Right atrium auricular region (tissue), 2 donors: ENCODE measurements around the gene TOPAZ1. TPM values are rescaled to one million over a fixed set of nuclear protein-coding genes. Genes with fewer than 3 reads are reported as not detected.

Experiments used
- DNase-seq: peaks from one replicate; pipeline ENCODE4 v3.0.0-alpha.2; 2019; ENCODE audit warnings: low spot score
- H3K27ac ChIP-seq, 2 donors: fragments of 200-600 bp; sonication (generic); 1 replicate in 1 of 2; 2 replicates in 1 of 2; pipeline ENCODE4 v1.5.1; 2016 to 2019
- H3K27me3 ChIP-seq, 2 donors: fragments of 200-600 bp; sonication (generic); one replicate each; pipeline versions ENCODE4 v1.5.1 to v1.6.0; 2017 to 2019
- H3K36me3 ChIP-seq: fragments of 200-600 bp; sonication (generic); one replicate; pipeline ENCODE4 v1.5.1; 2016
- H3K4me1 ChIP-seq, 2 donors: fragments of 200-600 bp; sonication (generic); one replicate each; pipeline versions ENCODE4 v1.5.1 to v1.6.0; 2017 to 2019
- H3K4me3 ChIP-seq, 2 donors: fragments of 200-600 bp; sonication (generic); 1 replicate in 1 of 2; 2 replicates in 1 of 2; pipeline ENCODE4 v1.5.1; 2017 to 2019; ENCODE audit warnings: mild to moderate bottlenecking in 1 of 2, moderate library complexity in 1 of 2
- H3K9me3 ChIP-seq, 2 donors: fragments of 200-600 bp; sonication (generic); one replicate each; pipeline ENCODE4 v1.5.1; 2019
- CTCF ChIP-seq, 2 donors: fragments of 200-600 bp; sonication (generic); IDR thresholded peaks; one replicate each; pipeline ENCODE4 v1.5.1; 2019; ENCODE audit warnings: antibody characterized with exemption in 2 of 2
- total RNA-seq, 2 donors: library from RNA; depleted of rRNA; stranded (reverse); fragments of >200 nt; gene quantifications; one replicate each; pipeline ENCODE4 v1.1.0, GENCODE V29; 2016

TOPAZ1 gene
- total RNA-seq, 2 donors from 2014 or later: not detected

DNA sequence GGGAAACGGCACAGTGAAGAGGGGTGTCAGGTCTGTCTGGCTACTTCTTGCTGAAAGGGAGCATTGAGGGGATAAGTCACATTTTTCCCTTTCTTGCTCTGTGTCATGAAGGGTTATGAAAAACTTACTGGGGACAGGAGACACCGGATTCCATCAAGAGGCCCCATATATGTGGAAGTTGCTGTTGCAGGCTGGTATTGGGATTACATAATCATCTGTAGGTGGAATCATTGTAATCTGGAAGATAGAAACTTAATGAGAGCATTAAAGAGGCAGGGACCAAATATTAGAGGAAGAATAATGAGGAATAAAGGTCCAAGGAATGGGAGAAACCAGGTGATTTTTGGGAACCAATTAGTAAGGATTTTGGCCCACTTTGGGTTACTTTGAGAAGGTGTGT, 92.6 kb downstream of the TOPAZ1 start:
- no peak for TF ChIP-seq CTCF (IDR thresholded peaks at IDR 0.05)
- peaks cover 0 to 9% of the 10 kb centered on the region in 2 donors for H3K4me1 ChIP-seq
- no peak overlapping the region for H3K4me3 ChIP-seq
- no peaks in the 10 kb centered on the region for H3K9me3 ChIP-seq
- no peaks in the 10 kb centered on the region for H3K27me3 ChIP-seq
- no peaks in the 10 kb centered on the region for H3K36me3 ChIP-seq
- H3K27ac ChIP-seq: no peak overlapping the region
- DNase-seq: no peak

GRCh38 chr3:44337248-44337785, 95.6 kb downstream of the TOPAZ1 start:
- H3K27ac ChIP-seq: peak overlapping the region; percentile 97 to 99
- H3K9me3 ChIP-seq: no peaks in the 10 kb centered on the region
- no peak for TF ChIP-seq CTCF (IDR thresholded peaks at IDR 0.05)
- H3K27me3 ChIP-seq: no peaks in the 10 kb centered on the region
- peaks cover 0 to 31% of the 10 kb centered on the region in 2 donors for H3K4me1 ChIP-seq
- no peaks in the 10 kb centered on the region for H3K36me3 ChIP-seq
- H3K4me3 ChIP-seq: peak overlapping the region; percentile 65 to 76
- no peak for DNase-seq

GRCh38 chr3:44338010-44338827, 96.5 kb downstream of the TOPAZ1 start, which contains the start of gene TCAIM:
Gene TCAIM (plus strand): TSS chr3:44338766. CDS start chr3:44354783, 16,017 bp downstream.
- peak within 1 kb of the TSS; percentile 97 to 99 for H3K27ac ChIP-seq
- no peak for TF ChIP-seq CTCF (IDR thresholded peaks at IDR 0.05)
- peak; percentile 97 for DNase-seq
- no peaks in the 10 kb centered on the region for H3K36me3 ChIP-seq
- H3K4me3 ChIP-seq: peak within 1 kb of the TSS; percentile 65 to 76
- H3K27me3 ChIP-seq: no peaks in the 10 kb centered on the region
- H3K9me3 ChIP-seq: no peaks in the 10 kb centered on the region
- H3K4me1 ChIP-seq: peaks cover 0 to 31% of the 10 kb centered on the region in 2 donors

- no peaks in the 10 kb centered on the region for H3K36me3 ChIP-seq
- H3K4me3 ChIP-seq: peak overlapping the region; percentile 65 to 76
- no peaks in the 10 kb centered on the region for H3K27me3 ChIP-seq
- no peak for DNase-seq
- peaks cover 0 to 31% of the 10 kb centered on the region in 2 donors for H3K4me1 ChIP-seq
- peak overlapping the region; percentile 97 to 99 for H3K27ac ChIP-seq
- no peak for TF ChIP-seq CTCF (IDR thresholded peaks at IDR 0.05)
- H3K9me3 ChIP-seq: no peaks in the 10 kb centered on the region
These were observed 97.1 kb downstream of the TOPAZ1 start for GRCh38 chr3:44338828-44339127.

DNA sequence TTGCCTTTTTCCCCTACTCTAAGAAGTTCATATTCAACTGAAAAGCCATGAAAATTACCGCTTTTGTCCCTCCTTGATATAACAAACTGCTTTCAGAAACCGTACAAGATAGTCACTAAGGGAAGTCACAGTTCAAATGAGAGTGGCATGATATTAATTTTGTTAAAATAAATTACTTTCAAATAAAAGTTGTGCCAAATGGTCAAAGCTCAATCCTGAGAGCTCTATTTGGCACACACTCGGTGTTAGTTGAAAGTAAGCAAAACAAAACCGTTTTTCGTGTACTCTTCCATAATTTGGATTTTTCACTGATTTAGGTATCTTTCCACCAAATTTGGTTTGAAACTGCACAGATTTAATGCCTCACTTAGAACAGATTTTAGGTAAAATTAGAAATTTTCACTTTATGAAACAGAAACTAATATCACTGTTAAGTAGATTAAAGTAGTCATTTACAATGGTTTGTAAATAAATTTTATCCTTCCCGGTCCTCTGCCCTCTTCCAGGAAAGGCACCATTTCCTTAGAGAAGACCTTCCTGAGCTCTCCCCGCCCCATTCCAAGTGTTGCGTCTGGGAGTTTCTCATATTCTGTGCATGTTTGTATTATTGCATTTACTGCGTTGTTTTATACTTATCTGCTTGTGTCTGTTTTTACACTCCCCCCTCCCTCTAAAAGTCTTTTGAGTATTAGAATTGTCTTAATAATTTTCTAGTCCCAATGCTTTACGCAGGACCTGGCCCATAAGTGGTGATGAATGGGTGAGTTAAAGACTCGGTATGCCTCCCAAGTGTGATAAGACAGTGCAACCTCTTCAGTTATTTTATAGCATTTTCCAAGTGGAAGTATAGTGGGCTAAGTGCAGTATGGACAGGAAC, 97.7 kb downstream of the TOPAZ1 start:
- no peak for DNase-seq
- Histone ChIP-seq H3K36me3 (no peaks in the 10 kb centered on the region), H3K4me1 (peaks cover 0 to 31% of the 10 kb centered on the region in 2 donors), H3K27me3 (no peaks in the 10 kb centered on the region), H3K9me3 (no peaks in the 10 kb centered on the region), H3K4me3 (peak overlapping the region; percentile 65 to 76), H3K27ac (peak overlapping the region; percentile 97 to 99)
- TF ChIP-seq CTCF (IDR thresholded peaks at IDR 0.05): no peak
